SU-DHL-6 (cell line): ENCODE data around the gene ZNF763.
"Not testable (repeated sequence)": the region's sequence is repeated elsewhere in the genome, so short reads cannot be mapped to it uniquely, and the experiment has no call there.

Source experiments
- H2AFZ ChIP-seq: fragments of 200-600 bp; sonication (generic); 2 replicates; pipeline ENCODE4 v1.6.1; 2014; ENCODE audit warnings: low read depth, mild to moderate bottlenecking, moderate library complexity, mixed read lengths, antibody characterized with exemption, low read length; ENCODE audit not compliant: severe bottlenecking
- H3F3A ChIP-seq: fragments of 200-600 bp; shearing (Covaris generic); 2 replicates; pipeline ENCODE4 v1.6.0; 2016; ENCODE audit warnings: antibody characterized with exemption, mild to moderate bottlenecking; ENCODE audit not compliant: insufficient read depth
- H3K27ac ChIP-seq: fragments of 200-600 bp; sonication (generic); 2 replicates; pipeline ENCODE4 v1.5.1; 2016; ENCODE audit warnings: low read depth, mild to moderate bottlenecking, low read length, moderate library complexity, mixed read lengths
- H3K27me3 ChIP-seq: fragments of 200-600 bp; sonication (generic), shearing (Covaris generic); 2 replicates; pipeline ENCODE4 v1.6.0; 2014; ENCODE audit warnings: mild to moderate bottlenecking, low read length
- H3K36me3 ChIP-seq: fragments of 200-600 bp; sonication (generic); 2 replicates; pipeline ENCODE4 v1.6.1; 2014; ENCODE audit warnings: mild to moderate bottlenecking, low read length, mixed read lengths
- H3K4me2 ChIP-seq: fragments of 300-600, 200-600 bp; shearing (Covaris generic), sonication (generic); 2 replicates; pipeline ENCODE4 v1.6.0; 2014; ENCODE audit warnings: low read length, low read depth, mild to moderate bottlenecking; ENCODE audit not compliant: poor library complexity, severe bottlenecking
- H3K4me3 ChIP-seq: fragments of 200-600 bp; sonication (generic); 2 replicates; pipeline ENCODE4 v1.5.1; 2014; ENCODE audit warnings: antibody characterized with exemption, low read length, mild to moderate bottlenecking, mixed read lengths; ENCODE audit not compliant: insufficient read depth, poor library complexity, severe bottlenecking
- H3K79me2 ChIP-seq: fragments of 200-600 bp; sonication (generic); 2 replicates; pipeline ENCODE4 v1.6.1; 2014; ENCODE audit warnings: mild to moderate bottlenecking, low read length, moderate library complexity; ENCODE audit not compliant: insufficient read depth
- H3K9ac ChIP-seq: fragments of 200-600 bp; sonication (generic); 2 replicates; pipeline ENCODE4 v1.7.0; 2014; ENCODE audit warnings: mild to moderate bottlenecking, low read length
- H3K9me2 ChIP-seq: fragments of 200-600 bp; sonication (generic); replicated peaks from 2 replicates; pipeline ENCODE4 v1.6.1; 2014; ENCODE audit warnings: low read length; ENCODE audit not compliant: insufficient read depth
- H3K9me3 ChIP-seq: fragments of 200-600 bp; sonication (generic); 2 replicates; pipeline ENCODE4 v1.6.1; 2014; ENCODE audit warnings: low read length, mixed read lengths; ENCODE audit not compliant: insufficient read depth
- H4K20me1 ChIP-seq: fragments of 200-600 bp; sonication (generic); 2 replicates; pipeline ENCODE4 v1.6.1; 2014; ENCODE audit warnings: low read depth, mild to moderate bottlenecking, antibody characterized with exemption, low read length, moderate library complexity, mixed read lengths
- CTCF ChIP-seq: fragments of 200-600 bp; sonication (generic); IDR thresholded peaks from one replicate; pipeline ENCODE4 v1.5.1; 2017; ENCODE audit warnings: antibody characterized with exemption, mild to moderate bottlenecking, low read length, moderate library complexity; ENCODE audit not compliant: insufficient read depth, poor library complexity, severe bottlenecking
- EZH2phosphoT487 ChIP-seq: fragments of 200-600 bp; sonication (generic), shearing (Covaris generic); conservative IDR thresholded peaks from 2 replicates; pipeline ENCODE4 v1.6.1; 2018; ENCODE audit warnings: mild to moderate bottlenecking, antibody characterized with exemption, low read length, moderate library complexity, mixed read lengths

The ZNF763 gene

GRCh38 chr19:11964858-11965645, at the start of gene ZNF763:
Gene ZNF763, plus strand, starts transcription at chr19:11965040. Its CDS starts 169 bp downstream, at chr19:11965209.
- Histone ChIP-seq H3F3A (0 out of 2 replicates have a peak, but pooled peaks cover 4% of the 10 kb centered on the region), H3K79me2 (no peaks in the 10 kb centered on the region), H3K27ac (peak within 1 kb of the TSS; percentile 51), H3K9me3 (no peaks in the 10 kb centered on the region), H3K9me2 (no peaks in the 10 kb centered on the region), H2AFZ (peak within 1 kb of the TSS; percentile 88), H4K20me1 (no peaks in the 10 kb centered on the region), H3K36me3 (no peaks in the 10 kb centered on the region), H3K9ac (peak within 1 kb of the TSS; percentile 67), H3K4me3 (peak within 1 kb of the TSS; percentile 64), H3K4me2 (peak within 1 kb of the TSS; percentile 62), H3K27me3 (no peaks in the 10 kb centered on the region)
- TF ChIP-seq CTCF (no peak), EZH2phosphoT487 (no peak)

GRCh38 chr19:11921852-11922495, 42.9 kb upstream of the ZNF763 start:
- Histone ChIP-seq H3K9me2 (no peaks in the 10 kb centered on the region), H3K27ac (no peak overlapping the region), H3K27me3 (no peaks in the 10 kb centered on the region), H3K9me3 (no peaks in the 10 kb centered on the region), H3K4me3 (no peak overlapping the region), H3F3A (peaks cover 10% of the 10 kb centered on the region; the same call in 1 of the 2 replicates), H3K36me3 (no peaks in the 10 kb centered on the region), H3K4me2 (no peak overlapping the region), H3K9ac (no peak overlapping the region), H2AFZ (no peak overlapping the region), H4K20me1 (no peaks in the 10 kb centered on the region), H3K79me2 (peaks cover 18% of the 10 kb centered on the region)
- TF ChIP-seq CTCF (no peak), EZH2phosphoT487 (no peak)

- no peak for TF ChIP-seq EZH2phosphoT487
- TF ChIP-seq CTCF = no peak
- H3K4me3 ChIP-seq = peak within 1 kb of the TSS; percentile 93
- peak within 1 kb of the TSS; percentile 75 for H2AFZ ChIP-seq
- H3K9ac ChIP-seq = peak within 1 kb of the TSS; percentile 92
- H3K27ac ChIP-seq = peak within 1 kb of the TSS; percentile 88
- H3K36me3 ChIP-seq = peaks cover 15% of the 10 kb centered on the region
- H3K79me2 ChIP-seq = peaks cover 46% of the 10 kb centered on the region
- no peaks in the 10 kb centered on the region for H3K27me3 ChIP-seq
- H3F3A ChIP-seq = peaks cover 10% of the 10 kb centered on the region; the same call in 1 of the 2 replicates
- no peaks in the 10 kb centered on the region for H3K9me3 ChIP-seq
- no peaks in the 10 kb centered on the region for H4K20me1 ChIP-seq
- H3K9me2 ChIP-seq = no peaks in the 10 kb centered on the region
- peak within 1 kb of the TSS; percentile 70 for H3K4me2 ChIP-seq
Measured at GRCh38 chr19:11924886-11925650, 39.8 kb upstream of the ZNF763 start, which contains the start of gene ZNF700. Gene ZNF700, plus strand, starts transcription at chr19:11925107. Its CDS starts 104 bp downstream, at chr19:11925211.

- H3K9ac ChIP-seq = peak overlapping the region; percentile 92
- H3K4me3 ChIP-seq = peak overlapping the region; percentile 93
- H3K9me2 ChIP-seq, H3K9me3 ChIP-seq, H3K27me3 ChIP-seq, H4K20me1 ChIP-seq: not testable (repeated sequence)
- peak overlapping the region; percentile 70 for H3K4me2 ChIP-seq
- H2AFZ ChIP-seq = peak overlapping the region; percentile 47
- H3K27ac ChIP-seq = peak overlapping the region; percentile 88
- H3K36me3 ChIP-seq = peaks cover 18% of the 10 kb centered on the region
- peaks cover 52% of the 10 kb centered on the region for H3K79me2 ChIP-seq
- peaks cover 11% of the 10 kb centered on the region; the same call in 1 of the 2 replicates for H3F3A ChIP-seq
Measured at GRCh38 chr19:11925651-11926187, 39.1 kb upstream of the ZNF763 start.
